Stimulated activated CD8-positive, alpha-beta memory T cell treated with anti-CD3 and anti-CD28 coated beads, Interleukin-2, amount 100 ng/mL, for 1 hour (primary cell): ENCODE measurements around the gene ASRGL1.
"Not testable (repeated sequence)": the region's sequence is repeated elsewhere in the genome, so short reads cannot be mapped to it uniquely, and the experiment has no call there.

Source experiments
- DNase-seq, 2 donors: peaks; one replicate each; pipeline ENCODE4 v3.0.0-alpha.2; 2020; ENCODE audit warnings: low read depth in 2 of 2

The ASRGL1 gene

DNA sequence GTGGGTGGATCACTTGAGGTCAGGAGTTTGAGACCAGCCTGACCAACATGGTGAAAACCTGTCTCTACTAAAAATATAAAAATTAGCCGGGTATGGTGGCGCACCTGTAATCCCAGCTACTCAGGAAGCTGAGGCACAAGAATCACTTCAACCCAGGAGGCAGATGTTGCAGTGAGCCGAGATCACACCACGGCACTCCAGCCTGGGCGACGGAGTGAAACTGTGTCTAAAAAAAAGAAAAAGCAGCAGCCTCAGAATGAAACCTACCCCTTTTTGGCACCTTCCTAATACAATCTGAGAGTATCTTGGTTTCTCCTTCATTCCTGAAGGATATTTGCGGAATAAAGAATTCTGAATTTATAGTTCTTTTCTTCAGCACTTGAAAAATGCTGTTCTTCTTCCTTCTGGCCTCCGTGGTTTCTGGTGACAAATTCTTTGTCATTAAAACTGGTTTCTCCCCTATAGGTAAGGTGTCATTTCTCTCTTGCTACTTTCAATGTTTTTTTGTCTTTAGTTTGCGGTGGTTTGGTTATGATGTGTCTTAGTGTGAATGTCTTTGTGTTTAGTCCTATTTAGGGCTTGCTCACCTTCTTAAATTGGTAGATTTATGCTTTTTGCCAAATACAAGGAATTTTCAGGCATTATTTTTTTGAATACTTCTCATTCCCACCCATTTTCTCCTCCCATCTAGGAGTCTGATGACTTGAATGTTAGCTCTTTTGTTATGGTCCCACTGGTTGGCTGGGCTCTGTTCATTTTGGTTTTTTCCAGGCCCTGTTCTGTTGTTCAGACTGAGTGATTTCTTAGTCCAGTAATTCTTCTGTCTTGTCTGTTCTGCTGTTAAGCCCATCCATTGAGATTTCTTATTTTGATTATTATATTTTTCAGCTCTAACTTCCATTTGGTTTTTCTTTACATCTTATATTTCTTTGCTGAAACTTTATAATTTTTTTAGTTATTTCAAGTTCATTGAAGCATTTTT, 15.4 kb downstream of the ASRGL1 start:
- no peak for DNase-seq

DNA sequence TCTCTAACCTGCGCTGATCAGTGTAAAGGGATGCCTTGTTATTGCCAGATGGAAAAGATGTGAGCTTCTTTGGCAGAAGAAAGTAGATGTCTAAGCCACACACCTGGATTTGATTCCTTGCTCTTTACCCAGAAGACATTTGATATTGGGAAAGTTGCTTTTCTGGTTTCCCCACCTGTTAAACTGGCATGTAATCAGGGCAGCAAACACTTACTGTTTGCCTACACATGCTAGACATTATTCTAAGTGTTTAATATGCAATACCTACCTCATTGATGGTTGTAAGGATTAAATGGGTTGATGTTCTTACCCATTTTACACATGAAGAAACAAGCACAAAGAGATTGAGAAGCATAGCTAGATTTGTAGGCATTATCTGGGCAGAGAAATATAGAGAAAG, 16.6 kb downstream of the ASRGL1 start:
- no peak for DNase-seq

DNA sequence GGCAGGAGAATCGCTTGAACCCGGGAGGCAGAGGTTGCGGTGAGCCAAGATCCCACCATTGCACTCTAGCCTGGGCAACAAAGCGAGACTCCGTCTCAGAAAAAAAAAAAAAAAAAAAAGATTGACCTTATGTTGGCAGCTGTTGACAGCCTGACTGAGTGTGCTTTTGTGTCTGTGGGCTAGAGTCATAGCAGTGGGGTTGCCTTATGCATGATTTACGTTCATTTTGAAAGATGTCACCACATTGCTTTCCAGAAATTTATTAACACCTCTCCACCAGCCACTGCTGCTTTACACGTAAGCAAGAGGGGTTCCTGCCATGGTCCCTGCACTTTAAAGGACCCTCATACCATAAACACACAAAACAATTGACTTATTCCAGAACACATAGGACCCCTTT, 21.0 kb downstream of the ASRGL1 start:
- no peak for DNase-seq

DNA sequence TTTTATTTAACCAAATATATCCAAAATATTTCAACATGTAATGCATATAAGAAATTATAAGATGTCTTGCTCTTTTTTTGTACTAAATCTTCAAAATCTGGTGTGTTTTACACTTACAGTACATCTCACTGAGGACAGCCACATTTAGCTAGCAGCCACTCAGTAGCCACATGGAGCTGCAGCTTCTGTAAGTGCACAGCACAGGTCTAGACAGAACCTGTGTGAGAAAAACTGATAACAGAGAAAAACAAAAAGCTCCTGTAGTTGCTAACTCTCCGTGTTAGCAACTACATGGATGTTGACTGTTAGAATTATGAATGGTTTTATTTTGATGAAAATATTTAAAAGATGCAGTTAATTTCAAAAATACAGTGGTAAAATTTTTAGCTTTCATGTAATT, 22.2 kb downstream of the ASRGL1 start:
- DNase-seq, result no peak

GRCh38 chr11:62360685-62361084, 23.4 kb downstream of the ASRGL1 start:
- no peak for DNase-seq

GRCh38 chr11:62368861-62369477, 31.7 kb downstream of the ASRGL1 start:
- not testable (repeated sequence) for DNase-seq

DNA sequence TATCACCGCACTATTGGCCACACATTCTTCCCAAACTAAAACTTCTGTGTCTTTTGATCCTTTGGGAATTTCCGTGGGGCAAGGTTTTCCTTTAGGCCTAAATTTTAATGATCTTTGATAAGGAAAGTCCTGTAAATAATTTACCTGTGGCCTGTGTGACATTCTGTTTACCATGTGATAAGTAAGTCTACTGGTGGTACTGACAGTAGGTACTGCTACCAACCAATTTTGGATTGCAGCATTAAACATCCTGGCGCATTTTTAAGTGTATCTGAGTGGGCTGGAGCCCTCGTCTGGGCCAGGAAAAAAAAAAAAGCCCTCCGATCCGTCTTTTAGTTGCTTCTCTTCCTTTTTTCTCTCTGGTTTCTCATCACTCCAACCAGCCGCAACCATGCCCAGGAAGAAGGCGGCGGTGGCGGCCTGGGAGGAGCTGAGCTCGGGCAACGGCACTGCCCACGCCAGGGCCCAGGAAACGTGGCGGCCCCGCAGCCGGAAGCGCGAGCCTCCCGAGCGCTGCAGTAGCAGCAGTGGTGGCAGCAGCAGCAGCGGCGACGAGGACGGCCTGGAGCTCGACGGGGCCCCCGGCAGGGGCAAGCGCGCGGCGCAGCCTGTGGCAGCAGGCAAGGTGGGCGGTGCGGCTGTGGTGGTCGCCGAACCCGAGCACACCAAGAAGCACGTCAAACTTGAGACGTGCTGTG, 33.6 kb downstream of the ASRGL1 start:
- DNase-seq, result peak; percentile 5 to 15

DNA sequence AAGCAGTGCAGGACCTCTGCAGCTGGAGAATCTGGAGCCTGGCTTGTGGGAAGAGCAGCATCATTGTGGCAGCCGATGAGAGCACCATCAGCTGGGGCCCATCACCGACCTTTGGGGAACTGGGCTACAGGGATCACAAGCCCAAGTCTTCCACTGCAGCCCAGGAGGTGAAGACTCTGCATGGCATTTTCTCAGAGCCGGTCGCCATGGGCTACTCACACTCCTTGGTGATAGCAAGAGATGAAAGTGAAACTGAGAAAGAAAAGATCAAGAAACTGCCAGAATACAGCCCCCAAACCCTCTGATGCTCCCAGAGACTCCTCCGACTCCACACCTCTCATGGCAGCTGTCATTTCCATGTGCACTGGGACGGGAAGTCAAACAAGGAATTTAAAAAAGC, 35.6 kb downstream of the ASRGL1 start:
- DNase-seq, result no peak

GRCh38 chr11:62373464-62374119, 36.3 kb downstream of the ASRGL1 start:
- no peak for DNase-seq

DNA sequence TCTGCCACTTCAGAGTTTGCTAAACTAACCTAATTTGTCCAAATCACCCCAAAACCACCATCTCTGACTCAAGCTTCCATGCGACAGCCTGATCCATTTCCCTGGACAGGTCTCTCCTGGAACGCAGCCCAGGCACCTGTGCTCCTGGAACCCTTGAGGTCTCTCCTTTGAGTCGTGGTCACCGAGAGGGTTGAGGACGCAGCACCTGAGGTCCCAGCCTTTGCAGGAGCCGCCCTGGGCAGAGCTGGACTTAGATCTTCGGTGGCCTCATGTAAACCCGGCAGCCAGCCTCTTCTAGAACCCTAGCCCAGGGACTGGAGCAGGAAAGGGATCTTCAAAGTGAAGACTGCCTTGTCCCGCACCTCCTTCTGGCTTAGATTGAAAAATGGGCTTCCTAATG, 37.6 kb downstream of the ASRGL1 start:
- no peak for DNase-seq

DNA sequence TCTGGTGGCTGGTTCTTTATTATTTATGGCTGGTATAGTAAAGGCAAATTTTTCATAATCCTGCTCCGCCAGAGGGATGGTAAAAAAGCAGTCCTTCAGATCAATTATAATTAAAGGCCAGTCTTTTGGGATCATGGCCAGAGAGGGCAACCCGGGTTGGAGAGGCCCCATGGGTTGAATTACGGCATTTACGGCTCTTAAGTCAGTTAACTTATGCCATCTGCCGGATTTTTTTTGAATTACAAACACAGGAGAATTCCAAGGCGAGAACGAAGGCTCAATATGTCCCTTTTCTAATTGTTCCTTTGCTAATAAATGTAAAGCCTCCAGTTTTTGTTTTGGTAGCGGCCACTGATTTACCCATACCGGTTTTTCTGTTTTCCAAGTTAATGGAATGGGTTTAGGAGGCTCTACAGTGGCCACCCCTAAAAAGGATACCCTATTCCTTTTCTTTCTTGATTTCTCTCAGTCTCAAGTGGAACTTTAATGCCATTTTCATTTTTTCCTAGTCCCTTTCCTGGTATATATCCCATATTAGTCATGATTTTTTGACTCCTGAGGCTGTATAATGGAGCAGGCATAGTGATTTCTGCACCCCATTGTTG, 41.3 kb downstream of the ASRGL1 start:
- DNase-seq, result not testable (repeated sequence)

- not testable (repeated sequence) for DNase-seq
These were observed 42.3 kb downstream of the ASRGL1 start for GRCh38 chr11:62379586-62379985.

DNA sequence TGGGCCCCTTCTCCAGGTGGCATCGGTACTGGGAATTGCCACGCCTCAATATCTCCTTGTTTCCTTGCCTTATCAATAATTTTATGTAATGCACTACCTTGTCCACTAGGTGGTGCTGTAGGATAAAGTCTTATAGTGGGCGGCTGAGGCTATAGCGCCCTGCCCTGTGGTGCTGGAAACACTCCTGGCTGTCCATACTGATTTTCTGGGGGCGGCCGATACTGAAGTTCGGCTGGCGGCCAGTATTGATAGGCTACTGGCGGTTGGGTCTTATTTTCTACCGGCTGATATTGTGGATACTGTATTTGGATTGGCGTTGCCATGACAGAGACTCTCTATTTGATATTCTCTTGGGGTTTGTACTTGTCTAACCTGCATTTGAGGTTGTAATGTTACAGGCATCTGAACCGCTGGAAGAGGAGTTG, 43.6 kb downstream of the ASRGL1 start:
- peak in 1 of 2 donors; percentile 22 for DNase-seq

- no peak for DNase-seq
These were observed 46.6 kb downstream of the ASRGL1 start for GRCh38 chr11:62383822-62384221.

DNA sequence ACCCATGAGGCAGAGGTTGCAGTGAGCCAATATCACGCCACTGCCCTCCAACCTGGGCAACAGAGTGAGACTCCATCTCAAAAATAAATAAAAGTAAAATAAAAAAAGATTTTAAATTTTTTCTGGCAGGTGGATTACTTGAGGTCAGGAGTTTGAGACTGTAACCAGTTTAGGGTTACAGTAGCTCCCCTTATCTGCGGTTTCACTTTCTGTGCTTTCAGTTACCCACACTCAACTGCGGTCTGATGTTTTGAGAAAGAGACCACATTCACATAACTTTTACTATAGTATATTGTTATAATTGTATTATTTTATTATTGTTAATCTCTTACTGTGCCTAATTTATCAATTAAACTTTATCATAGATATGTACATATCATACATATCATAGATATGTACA, 48.8 kb downstream of the ASRGL1 start:
- not testable (repeated sequence) for DNase-seq

DNA sequence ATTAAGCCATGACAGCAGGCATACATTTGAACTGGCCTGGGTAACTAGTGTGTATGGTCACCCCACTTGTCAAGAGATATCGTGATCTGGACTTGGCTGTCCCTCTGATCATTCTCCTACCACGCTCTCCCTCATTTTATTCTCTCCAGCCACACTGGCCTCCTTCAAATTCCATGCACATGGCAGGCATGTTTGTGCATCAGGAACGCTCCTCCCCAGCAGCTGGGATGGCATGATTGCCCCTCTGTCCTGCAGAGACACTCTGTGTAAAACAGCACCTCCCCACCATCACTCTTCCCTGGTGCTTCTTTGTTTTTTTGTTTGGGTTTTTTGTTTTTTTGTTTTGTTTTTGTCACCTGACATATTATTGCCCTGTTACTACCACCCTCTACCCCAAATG, 50.1 kb downstream of the ASRGL1 start:
- no peak for DNase-seq

GRCh38 chr11:62388999-62389398, 51.8 kb downstream of the ASRGL1 start:
- DNase-seq, result no peak

- DNase-seq, result no peak
These were observed 53.0 kb downstream of the ASRGL1 start for GRCh38 chr11:62390237-62390636.

GRCh38 chr11:62390722-62391121, 53.5 kb downstream of the ASRGL1 start:
- DNase-seq, result no peak

DNA sequence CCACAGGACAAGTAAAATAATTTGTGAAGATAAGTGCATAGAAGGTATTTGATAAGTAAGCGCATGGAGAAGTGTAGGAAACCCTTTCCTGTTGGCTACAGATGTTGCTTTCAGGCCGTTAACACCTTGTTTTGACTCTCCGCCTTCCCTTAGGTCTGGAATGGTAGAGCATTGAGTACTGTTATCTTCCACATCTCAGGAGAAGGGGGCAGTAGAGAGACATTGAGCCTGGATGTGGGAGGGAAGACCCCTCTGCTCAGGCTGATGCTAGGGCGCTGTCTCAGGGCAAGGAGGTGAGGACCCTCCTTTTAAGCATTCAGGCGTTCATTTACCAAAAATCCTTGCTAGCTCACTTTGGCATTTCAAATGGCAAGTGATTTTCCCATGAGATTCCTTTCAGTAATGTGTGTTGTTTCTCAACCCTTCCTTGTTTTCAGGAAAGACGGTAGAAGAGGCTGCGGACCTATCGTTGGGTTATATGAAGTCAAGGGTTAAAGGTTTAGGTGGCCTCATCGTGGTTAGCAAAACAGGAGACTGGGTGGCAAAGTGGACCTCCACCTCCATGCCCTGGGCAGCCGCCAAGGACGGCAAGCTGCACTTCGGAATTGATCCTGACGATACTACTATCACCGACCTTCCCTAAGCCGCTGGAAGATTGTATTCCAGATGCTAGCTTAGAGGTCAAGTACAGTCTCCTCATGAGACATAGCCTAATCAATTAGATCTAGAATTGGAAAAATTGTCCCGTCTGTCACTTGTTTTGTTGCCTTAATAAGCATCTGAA, 54.6 kb downstream of the ASRGL1 start:
- DNase-seq, result no peak

GRCh38 chr11:62392506-62392905, 55.3 kb downstream of the ASRGL1 start:
- DNase-seq, result no peak
